ENCODE measurements around the gene MYOG.

MYOG gene

GRCh38 chr1:203103829-203104495 is 18.1 kb upstream of the MYOG start:
- TF ChIP-seq POLR2A (IDR thresholded peaks at IDR 0.05; ENCODE audit: low read length) (no peak), GATA1 (IDR thresholded peaks at IDR 0.05; ENCODE audit: low read depth, low read length) (no peak)
- no peak for DNase-seq

DNA sequence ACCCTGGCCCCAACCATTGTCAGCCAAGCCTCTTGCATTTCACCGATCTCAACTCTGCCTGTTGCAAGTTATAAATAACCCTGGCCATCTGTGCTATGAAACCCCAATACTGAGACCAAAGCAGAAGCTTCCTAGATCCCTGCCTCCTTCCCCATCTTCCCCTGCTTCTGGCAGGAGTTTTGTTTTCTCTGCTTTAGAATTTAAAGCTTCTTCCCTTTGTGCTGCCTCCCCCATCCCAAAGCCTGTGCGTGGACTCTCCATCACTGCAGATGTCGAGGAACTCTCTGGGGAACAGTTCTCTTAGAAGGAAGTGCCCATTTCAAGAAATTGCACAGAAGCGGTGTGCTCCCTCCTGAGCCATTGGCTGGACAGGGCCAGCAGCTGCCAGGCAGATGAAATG is 17.4 kb upstream of the MYOG start:
- TF ChIP-seq GATA1 (IDR thresholded peaks at IDR 0.05; ENCODE audit: low read depth, low read length): no peak
- no peak for TF ChIP-seq POLR2A (IDR thresholded peaks at IDR 0.05; ENCODE audit: low read length)
- no peak for DNase-seq

DNA sequence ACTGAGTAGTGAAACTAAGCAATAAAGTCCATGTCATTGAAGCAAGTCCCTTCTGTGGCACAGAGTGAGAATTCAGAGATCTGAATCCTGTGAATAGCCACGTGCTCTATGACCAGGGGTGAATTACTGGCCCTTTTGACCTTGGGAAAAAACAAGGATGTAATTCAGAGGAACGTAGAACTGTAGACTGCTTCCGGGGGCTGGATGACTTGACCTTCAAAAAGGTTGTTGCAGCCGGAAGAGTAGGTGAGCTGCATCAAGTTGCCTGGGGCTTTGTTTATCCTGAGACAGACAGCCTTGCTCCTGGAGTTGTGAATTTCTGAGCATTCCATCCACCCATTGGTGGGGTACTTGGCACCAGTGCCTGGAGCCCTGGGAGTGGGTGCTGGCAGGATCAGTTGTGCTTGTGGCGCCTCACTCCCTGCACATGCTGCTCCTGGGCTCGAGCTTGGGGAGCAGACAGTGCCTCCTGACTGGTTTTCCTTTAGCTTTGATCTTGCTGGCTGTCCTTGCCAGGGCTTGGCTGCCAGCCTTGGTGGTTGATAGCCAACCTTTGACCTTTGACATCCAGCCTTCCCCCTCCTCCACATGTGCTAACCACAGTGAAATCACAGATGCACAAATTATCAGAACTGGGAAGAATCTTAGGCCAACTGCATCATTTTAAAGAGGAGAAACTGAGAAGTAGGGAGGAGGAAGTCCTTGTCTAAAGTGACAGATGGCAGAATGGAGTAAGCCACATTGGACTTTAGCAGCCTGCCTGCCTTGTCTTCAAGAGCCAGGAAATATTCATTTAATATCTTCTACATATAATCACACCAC is 16.2 kb upstream of the MYOG start:
- DNase-seq: no peak
- TF ChIP-seq GATA1 (IDR thresholded peaks at IDR 0.05; ENCODE audit: low read depth, low read length): no peak

DNA sequence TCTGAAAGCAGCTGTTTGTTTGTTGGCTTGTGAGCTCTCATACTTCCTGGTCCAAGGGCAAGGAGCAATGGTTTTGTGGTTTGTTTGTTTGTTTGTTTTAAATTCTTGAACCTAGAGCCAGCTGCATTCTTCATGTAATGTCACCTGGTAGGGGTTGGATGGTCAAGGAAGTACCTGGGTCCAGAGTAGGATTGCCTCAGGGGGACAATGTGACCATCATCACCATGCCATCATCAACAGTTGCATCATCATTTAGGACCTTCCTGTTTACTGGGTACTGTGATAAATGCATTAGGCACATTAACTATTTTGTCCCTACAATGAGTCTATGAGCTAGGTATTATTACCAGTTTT is 14.7 kb upstream of the MYOG start:
- TF ChIP-seq GATA1 (IDR thresholded peaks at IDR 0.05; ENCODE audit: low read depth, low read length) (no peak), POLR2A (IDR thresholded peaks at IDR 0.05; ENCODE audit: low read length) (no peak)

DNA sequence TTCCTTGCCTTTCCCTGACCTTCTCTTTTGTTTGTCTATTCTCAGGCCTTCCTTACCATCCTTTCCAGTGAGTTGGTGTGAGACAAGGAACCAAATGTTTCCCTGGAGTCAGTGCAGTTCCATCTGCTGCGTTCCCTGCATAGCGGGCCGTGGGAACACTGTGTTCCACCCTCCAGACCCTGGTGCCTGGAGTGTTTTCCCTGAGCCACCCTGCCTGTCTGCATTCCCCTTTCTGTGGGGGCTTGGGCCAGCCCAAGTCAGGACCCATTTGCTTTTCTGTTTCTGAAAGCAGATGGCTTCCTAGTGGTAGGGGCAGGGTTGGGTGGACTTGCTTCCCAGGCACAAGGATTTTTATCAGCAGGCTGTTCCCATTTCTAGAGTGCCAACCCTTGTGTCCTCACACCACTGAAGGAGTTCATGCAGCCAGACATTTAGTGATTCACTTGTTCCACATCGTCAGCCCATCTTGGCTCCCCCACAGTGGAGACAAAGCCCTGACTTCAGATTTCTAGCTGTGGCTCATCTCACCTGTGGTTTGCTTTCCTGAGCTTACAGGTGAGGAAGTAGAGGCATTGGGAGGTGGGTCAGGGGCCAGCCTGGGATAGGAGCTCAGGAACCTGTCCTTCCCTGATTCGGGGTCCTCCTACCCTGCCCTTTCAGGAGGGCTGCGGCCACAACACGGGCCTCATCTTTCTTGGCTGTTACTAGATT is 14.1 kb upstream of the MYOG start:
- DNase-seq: no peak
- TF ChIP-seq POLR2A (IDR thresholded peaks at IDR 0.05; ENCODE audit: low read length) (no peak), GATA1 (IDR thresholded peaks at IDR 0.05; ENCODE audit: low read depth, low read length) (no peak)

More for the DNA sequence above, 14.7 kb upstream of the MYOG start:
- no peak for DNase-seq

DNA sequence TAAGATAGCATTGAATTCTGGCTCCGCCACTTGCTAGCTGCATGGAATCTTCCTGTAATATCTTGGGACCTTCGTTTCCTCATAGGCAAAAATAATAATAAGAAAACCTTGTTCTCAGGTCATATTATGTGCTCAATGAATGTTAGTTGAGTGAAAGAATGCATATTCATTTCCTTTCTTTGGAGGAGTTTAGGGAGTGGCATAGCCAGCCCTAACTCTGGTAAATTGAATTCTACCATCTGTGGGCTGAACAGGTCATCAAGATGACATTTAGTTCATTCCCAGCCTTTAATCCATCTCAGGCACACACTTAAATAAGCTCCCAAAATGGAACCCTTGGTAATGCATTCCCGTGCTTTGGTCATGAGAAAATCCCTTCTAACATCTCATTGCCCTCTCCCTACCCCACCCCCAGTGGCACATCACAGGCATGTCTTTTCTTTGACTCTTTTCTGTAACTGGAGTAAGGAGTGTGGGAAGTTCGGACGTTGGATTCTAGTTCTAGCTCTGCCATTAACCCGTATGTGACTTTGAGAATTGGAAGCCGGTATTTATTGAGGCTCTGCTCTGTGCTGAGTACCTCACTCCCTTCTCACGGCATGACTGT is 13.2 kb upstream of the MYOG start:
- no peak for DNase-seq
- no peak for TF ChIP-seq POLR2A (IDR thresholded peaks at IDR 0.05; ENCODE audit: low read length)
- TF ChIP-seq GATA1 (IDR thresholded peaks at IDR 0.05; ENCODE audit: low read depth, low read length): no peak

DNA sequence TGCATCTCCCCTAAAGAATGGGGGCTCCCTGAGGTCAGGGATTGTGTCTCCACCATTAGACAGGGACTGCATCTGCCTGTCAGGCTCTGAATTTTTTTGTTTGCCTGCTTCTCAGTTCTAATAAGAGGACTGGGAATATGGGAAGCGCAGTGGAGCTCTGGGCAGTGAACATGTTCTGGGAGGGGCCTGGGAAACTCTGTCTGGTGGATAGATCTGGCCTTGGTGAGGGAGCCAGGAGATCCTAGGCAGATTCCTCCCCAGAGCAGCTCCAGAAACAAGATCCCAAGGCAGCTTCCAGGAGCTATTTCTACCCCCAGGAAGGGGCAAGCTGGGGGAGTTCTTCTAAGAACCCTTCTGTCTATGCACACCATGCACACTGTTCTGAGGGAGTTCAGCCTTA is 12.6 kb upstream of the MYOG start:
- TF ChIP-seq POLR2A (IDR thresholded peaks at IDR 0.05; ENCODE audit: low read length) (no peak), GATA1 (IDR thresholded peaks at IDR 0.05; ENCODE audit: low read depth, low read length) (no peak)
- no peak for DNase-seq

DNA sequence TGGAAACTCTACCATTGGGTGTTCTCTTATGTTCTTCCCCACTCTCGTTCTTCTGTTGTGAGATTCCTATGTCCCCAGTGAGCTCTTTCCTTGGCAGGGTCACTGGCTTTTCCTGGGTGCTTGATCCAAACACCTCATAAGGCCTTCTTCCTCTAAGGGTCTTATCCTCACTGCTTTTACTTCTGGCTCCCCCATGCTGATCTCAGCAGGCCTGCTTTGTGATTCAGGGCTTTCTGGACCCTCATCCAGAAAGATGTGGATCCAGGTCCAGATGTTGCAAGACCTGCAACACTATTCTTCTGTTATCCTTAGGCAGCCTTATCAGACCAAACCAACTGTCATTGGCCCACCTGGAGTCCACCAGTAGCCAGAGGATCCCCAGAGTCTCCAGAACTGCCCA is 11.2 kb upstream of the MYOG start:
- no peak for DNase-seq
- TF ChIP-seq POLR2A (IDR thresholded peaks at IDR 0.05; ENCODE audit: low read length) (no peak), GATA1 (IDR thresholded peaks at IDR 0.05; ENCODE audit: low read depth, low read length) (no peak)

DNA sequence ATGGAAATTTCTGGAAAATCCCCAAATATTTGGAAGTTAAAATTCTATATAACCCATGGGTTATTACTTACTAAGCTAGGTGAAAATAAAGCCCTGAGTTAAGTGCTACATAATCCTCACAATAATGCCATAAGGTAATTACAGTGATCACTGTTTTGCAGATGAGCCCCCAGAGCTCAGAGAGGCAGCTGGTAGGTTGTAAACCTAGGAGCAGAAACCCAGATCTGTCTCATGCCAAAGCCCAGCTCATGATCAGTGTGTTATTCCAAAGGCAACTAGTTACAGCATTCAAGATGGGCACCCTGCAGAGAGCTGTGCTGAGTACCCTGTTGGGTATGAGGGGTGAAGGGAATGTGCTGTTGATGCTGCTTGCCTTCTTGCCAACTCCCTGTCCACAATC is 10.8 kb upstream of the MYOG start:
- TF ChIP-seq GATA1 (IDR thresholded peaks at IDR 0.05; ENCODE audit: low read depth, low read length): no peak
- TF ChIP-seq POLR2A (IDR thresholded peaks at IDR 0.05; ENCODE audit: low read length): no peak

GRCh38 chr1:203095061-203095690 is 9.4 kb upstream of the MYOG start:
- DNase-seq: no peak
- TF ChIP-seq GATA1 (IDR thresholded peaks at IDR 0.05; ENCODE audit: low read depth, low read length) (no peak), POLR2A (IDR thresholded peaks at IDR 0.05; ENCODE audit: low read length) (no peak)

More for the DNA sequence above, 10.8 kb upstream of the MYOG start:
- no peak for DNase-seq

DNA sequence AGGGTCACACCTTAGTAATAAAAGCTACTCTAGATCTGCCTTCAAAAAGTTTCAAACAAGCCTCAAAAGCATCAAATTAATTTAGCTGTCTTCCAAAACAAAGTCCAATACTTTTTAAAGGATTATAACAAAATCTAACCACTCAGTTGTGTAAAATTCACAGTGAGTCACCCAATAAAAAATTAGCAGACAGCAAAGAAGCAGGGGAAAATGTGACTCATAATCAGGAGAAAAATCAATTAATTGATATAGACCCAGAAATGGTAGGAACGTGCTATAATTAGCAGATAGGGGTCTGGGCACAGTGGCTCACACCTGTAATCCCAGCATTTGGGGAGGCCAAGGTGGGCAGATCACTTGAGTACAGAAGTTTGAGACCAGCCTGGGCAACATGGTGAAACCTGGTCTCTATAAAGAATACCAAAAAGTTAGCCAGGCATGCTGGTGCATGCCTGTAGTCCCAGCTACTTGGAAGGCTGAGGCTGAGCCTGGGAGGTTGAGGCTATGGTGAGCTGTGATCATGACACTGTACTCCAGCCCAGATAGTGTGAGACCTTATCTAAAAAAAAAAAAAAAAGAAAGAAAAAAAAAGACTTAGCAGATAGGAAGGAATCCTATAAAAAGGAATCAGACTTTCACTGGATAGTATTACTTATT is 8.1 kb upstream of the MYOG start:
- DNase-seq: no peak
- TF ChIP-seq GATA1 (IDR thresholded peaks at IDR 0.05; ENCODE audit: low read depth, low read length) (no peak), POLR2A (IDR thresholded peaks at IDR 0.05; ENCODE audit: low read length) (no peak)

GRCh38 chr1:203091761-203092330 is 6.0 kb upstream of the MYOG start:
- TF ChIP-seq POLR2A (IDR thresholded peaks at IDR 0.05; ENCODE audit: low read length) (no peak), GATA1 (IDR thresholded peaks at IDR 0.05; ENCODE audit: low read depth, low read length) (no peak)

DNA sequence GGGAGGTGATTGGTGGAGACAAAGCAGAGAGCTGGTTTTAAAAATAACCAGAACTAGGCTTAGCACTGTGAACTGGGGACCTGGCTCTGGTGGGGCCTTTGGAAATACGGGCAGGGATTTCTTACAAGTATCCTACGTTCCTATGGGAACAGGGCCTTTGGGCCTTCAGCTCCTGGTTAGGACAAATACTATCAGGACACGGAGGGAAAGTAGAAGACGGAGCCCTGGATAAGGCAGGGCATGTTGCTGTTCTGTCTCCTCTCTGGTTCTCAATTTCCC is 5.3 kb upstream of the MYOG start:
- TF ChIP-seq GATA1 (IDR thresholded peaks at IDR 0.05; ENCODE audit: low read depth, low read length): no peak
- no peak for TF ChIP-seq POLR2A (IDR thresholded peaks at IDR 0.05; ENCODE audit: low read length)
- no peak for DNase-seq

More at GRCh38 chr1:203091761-203092330, 6.0 kb upstream of the MYOG start:
- no peak for DNase-seq
